HG02588 (cell line): Measurements from ENCODE around the gene TSEN34.
"Not testable (repeated sequence)": the region's sequence is repeated elsewhere in the genome, so short reads cannot be mapped to it uniquely, and the experiment has no call there.

Experiments
- ATAC-seq: cut with Tn5 transposase; IDR thresholded peaks from one replicate; pipeline ENCODE4 v1.9.1; 2021; ENCODE audit warnings: mild to moderate bottlenecking, moderate library complexity; ENCODE audit not compliant: unreplicated experiment

Gene TSEN34

GRCh38 chr19:54160182-54160811 is 30.8 kb upstream of the TSEN34 start:
- no peak for ATAC-seq

- ATAC-seq = no peak
These were observed 30.3 kb upstream of the TSEN34 start for GRCh38 chr19:54160854-54161253.

GRCh38 chr19:54162241-54162805 is 28.8 kb upstream of the TSEN34 start:
- no peak for ATAC-seq

- no peak for ATAC-seq
These were observed 28.2 kb upstream of the TSEN34 start for GRCh38 chr19:54162884-54163283.

- ATAC-seq = no peak
These were observed 26.6 kb upstream of the TSEN34 start for GRCh38 chr19:54164369-54165068.

- no peak for ATAC-seq
These were observed 25.9 kb upstream of the TSEN34 start for GRCh38 chr19:54165222-54165621.

- ATAC-seq = no peak
These were observed 22.8 kb upstream of the TSEN34 start for GRCh38 chr19:54168174-54168917.

- ATAC-seq = no peak
These were observed 21.9 kb upstream of the TSEN34 start for GRCh38 chr19:54169149-54169740.

GRCh38 chr19:54171736-54172431 is 19.2 kb upstream of the TSEN34 start:
- ATAC-seq = not testable (repeated sequence)

- ATAC-seq = no peak
These were observed 18.4 kb upstream of the TSEN34 start, which contains the start of gene TMC4 for GRCh38 chr19:54172471-54173358. Gene TMC4 (minus strand): TSS chr19:54173160. CDS start chr19:54173117, 43 bp downstream.

- ATAC-seq = no peak
These were observed 17.8 kb upstream of the TSEN34 start for GRCh38 chr19:54173359-54173699.

GRCh38 chr19:54173951-54174834 is 16.9 kb upstream of the TSEN34 start:
- no peak for ATAC-seq

GRCh38 chr19:54178581-54179261 is 12.4 kb upstream of the TSEN34 start:
- ATAC-seq = no peak

- ATAC-seq = no peak
These were observed 11.8 kb upstream of the TSEN34 start for GRCh38 chr19:54179262-54179852.

GRCh38 chr19:54179921-54180461 is 11.1 kb upstream of the TSEN34 start:
- no peak for ATAC-seq

GRCh38 chr19:54180691-54181091 is 10.4 kb upstream of the TSEN34 start:
- ATAC-seq = no peak

GRCh38 chr19:54181894-54182293 is 9.2 kb upstream of the TSEN34 start:
- ATAC-seq = not testable (repeated sequence)
